IgD-negative memory B cell (primary cell): ENCODE results near the gene MSH3. TPM values are rescaled to one million over a fixed set of nuclear protein-coding genes. Genes with fewer than 3 reads are reported as not detected.
"Not testable (repeated sequence)": the region's sequence is repeated elsewhere in the genome, so short reads cannot be mapped to it uniquely, and the experiment has no call there.

Experiments
- H3K27ac Mint-ChIP-seq, 3 donors: one replicate each; pipeline ENCODE4 v1.8.0; 2020 to 2022; ENCODE audit warnings: mild to moderate bottlenecking in 3 of 3, mixed read lengths in 3 of 3, moderate library complexity in 1 of 3
- H3K27me3 Mint-ChIP-seq: one replicate; pipeline ENCODE4 v1.8.0; 2021; ENCODE audit warnings: mixed read lengths
- H3K36me3 Mint-ChIP-seq: one replicate; pipeline ENCODE4 v1.8.0; 2020; ENCODE audit warnings: mild to moderate bottlenecking, mixed read lengths
- H3K4me1 Mint-ChIP-seq, 3 donors: one replicate each; pipeline ENCODE4 v1.8.0; 2020 to 2022; ENCODE audit warnings: mixed read lengths in 3 of 3, mild to moderate bottlenecking in 1 of 3
- H3K4me3 Mint-ChIP-seq, 4 donors: one replicate each; pipeline ENCODE4 v1.8.0; 2020 to 2022; ENCODE audit warnings: mild to moderate bottlenecking in 4 of 4, mixed read lengths in 4 of 4, moderate library complexity in 3 of 4
- H3K9me3 Mint-ChIP-seq, 3 donors: one replicate each; pipeline ENCODE4 v1.8.0; 2020 to 2021; ENCODE audit warnings: mixed read lengths in 3 of 3, mild to moderate bottlenecking in 1 of 3
- polyA plus RNA-seq: library from polyadenylated mRNA; unstranded; fragments of 300-500 nt; fragmentation: Illumina TruSeq; gene quantifications from one replicate; pipeline ENCODE4 v1.2.3, GENCODE V29; 2021

MSH3 gene
- polyA plus RNA-seq, 1 donor from 2014 or later: 11.7 TPM

GRCh38 chr5:80762573-80762972, 108.1 kb downstream of the MSH3 start:
- Mint-ChIP-seq H3K27ac (no peak overlapping the region), H3K27me3 (no peaks in the 10 kb centered on the region), H3K9me3 (no peaks in the 10 kb centered on the region), H3K36me3 (peaks cover 14% of the 10 kb centered on the region), H3K4me3 (no peak overlapping the region), H3K4me1 (peaks cover 0 to 3% (median 0%) of the 10 kb centered on the region in 3 donors)

- H3K4me1 Mint-ChIP-seq: peaks cover 0 to 3% (median 0%) of the 10 kb centered on the region in 3 donors
- H3K27me3 Mint-ChIP-seq: no peaks in the 10 kb centered on the region
- H3K9me3 Mint-ChIP-seq: no peaks in the 10 kb centered on the region
- no peak overlapping the region for H3K4me3 Mint-ChIP-seq
- peaks cover 11% of the 10 kb centered on the region for H3K36me3 Mint-ChIP-seq
- H3K27ac Mint-ChIP-seq: no peak overlapping the region
Observed at GRCh38 chr5:80763211-80763610, 108.8 kb downstream of the MSH3 start.

- H3K27ac Mint-ChIP-seq: no peak overlapping the region
- peaks cover 0 to 3% (median 0%) of the 10 kb centered on the region in 3 donors for H3K4me1 Mint-ChIP-seq
- H3K36me3 Mint-ChIP-seq: peaks cover 9% of the 10 kb centered on the region
- no peaks in the 10 kb centered on the region for H3K9me3 Mint-ChIP-seq
- no peak overlapping the region for H3K4me3 Mint-ChIP-seq
- H3K27me3 Mint-ChIP-seq: no peaks in the 10 kb centered on the region
Observed at GRCh38 chr5:80763873-80764647, 109.6 kb downstream of the MSH3 start.

- Mint-ChIP-seq H3K36me3 (peaks cover 9% of the 10 kb centered on the region), H3K27me3 (no peaks in the 10 kb centered on the region), H3K9me3 (no peaks in the 10 kb centered on the region), H3K27ac (no peak overlapping the region), H3K4me1 (no peaks in the 10 kb centered on the region), H3K4me3 (no peak overlapping the region)
Observed at GRCh38 chr5:80764786-80765185, 110.3 kb downstream of the MSH3 start.

GRCh38 chr5:80777347-80778287, 123.2 kb downstream of the MSH3 start:
- Mint-ChIP-seq H3K4me1 (no peaks in the 10 kb centered on the region), H3K4me3 (no peak overlapping the region), H3K36me3 (peaks cover 25% of the 10 kb centered on the region), H3K27ac (no peak overlapping the region), H3K9me3 (peaks cover 0 to 2% (median 0%) of the 10 kb centered on the region in 3 donors), H3K27me3 (no peaks in the 10 kb centered on the region)

- Mint-ChIP-seq H3K36me3 (peaks cover 22% of the 10 kb centered on the region), H3K9me3 (no peaks in the 10 kb centered on the region), H3K27ac (no peak overlapping the region), H3K27me3 (no peaks in the 10 kb centered on the region), H3K4me3 (no peak overlapping the region), H3K4me1 (no peaks in the 10 kb centered on the region)
Observed at GRCh38 chr5:80780024-80780423, 125.6 kb downstream of the MSH3 start.

GRCh38 chr5:80780761-80781285, 126.4 kb downstream of the MSH3 start:
- H3K36me3 Mint-ChIP-seq: peaks cover 25% of the 10 kb centered on the region
- no peaks in the 10 kb centered on the region for H3K27me3 Mint-ChIP-seq
- H3K4me1 Mint-ChIP-seq: no peaks in the 10 kb centered on the region

GRCh38 chr5:80781356-80781755, 126.9 kb downstream of the MSH3 start:
- H3K27me3 Mint-ChIP-seq: no peaks in the 10 kb centered on the region
- no peak overlapping the region for H3K4me3 Mint-ChIP-seq
- H3K27ac Mint-ChIP-seq: no peak overlapping the region
- H3K36me3 Mint-ChIP-seq: peaks cover 26% of the 10 kb centered on the region
- H3K4me1 Mint-ChIP-seq: no peaks in the 10 kb centered on the region
- no peaks in the 10 kb centered on the region for H3K9me3 Mint-ChIP-seq

More at GRCh38 chr5:80780761-80781285, 126.4 kb downstream of the MSH3 start:
- Mint-ChIP-seq H3K9me3 (no peaks in the 10 kb centered on the region), H3K27ac (no peak overlapping the region), H3K4me3 (no peak overlapping the region)

- Mint-ChIP-seq H3K4me1 (no peaks in the 10 kb centered on the region), H3K27me3 (no peaks in the 10 kb centered on the region), H3K36me3 (peaks cover 23% of the 10 kb centered on the region), H3K27ac (no peak overlapping the region), H3K4me3 (no peak overlapping the region), H3K9me3 (no peaks in the 10 kb centered on the region)
Observed at GRCh38 chr5:80782626-80783025, 128.2 kb downstream of the MSH3 start.

GRCh38 chr5:80783751-80784150, 129.3 kb downstream of the MSH3 start:
- H3K27ac Mint-ChIP-seq, H3K4me1 Mint-ChIP-seq, H3K9me3 Mint-ChIP-seq, H3K27me3 Mint-ChIP-seq, H3K4me3 Mint-ChIP-seq: not testable (repeated sequence)
- H3K36me3 Mint-ChIP-seq: peaks cover 20% of the 10 kb centered on the region

- Mint-ChIP-seq H3K27me3 (no peaks in the 10 kb centered on the region), H3K36me3 (peaks cover 18% of the 10 kb centered on the region), H3K9me3 (no peaks in the 10 kb centered on the region), H3K4me3 (no peak overlapping the region), H3K4me1 (no peaks in the 10 kb centered on the region), H3K27ac (no peak overlapping the region)
Observed at GRCh38 chr5:80784451-80784850, 130.0 kb downstream of the MSH3 start.

GRCh38 chr5:80789319-80790016, 135.0 kb downstream of the MSH3 start:
- H3K36me3 Mint-ChIP-seq, H3K27me3 Mint-ChIP-seq, H3K4me3 Mint-ChIP-seq, H3K27ac Mint-ChIP-seq, H3K9me3 Mint-ChIP-seq, H3K4me1 Mint-ChIP-seq: not testable (repeated sequence)

- H3K4me3 Mint-ChIP-seq: no peak overlapping the region
- H3K36me3 Mint-ChIP-seq: peaks cover 3% of the 10 kb centered on the region
- H3K27me3 Mint-ChIP-seq: no peaks in the 10 kb centered on the region
- H3K9me3 Mint-ChIP-seq: no peaks in the 10 kb centered on the region
- no peak overlapping the region for H3K27ac Mint-ChIP-seq
- H3K4me1 Mint-ChIP-seq: no peaks in the 10 kb centered on the region
Observed at GRCh38 chr5:80790698-80791097, 136.2 kb downstream of the MSH3 start.

- H3K4me3 Mint-ChIP-seq: no peak overlapping the region
- no peaks in the 10 kb centered on the region for H3K27me3 Mint-ChIP-seq
- no peak overlapping the region for H3K27ac Mint-ChIP-seq
- H3K9me3 Mint-ChIP-seq: no peaks in the 10 kb centered on the region
- peaks cover 2% of the 10 kb centered on the region for H3K36me3 Mint-ChIP-seq
- peaks cover 0 to 2% (median 0%) of the 10 kb centered on the region in 3 donors for H3K4me1 Mint-ChIP-seq
Observed at GRCh38 chr5:80793354-80793753, 138.9 kb downstream of the MSH3 start.

- Mint-ChIP-seq H3K9me3 (peaks cover 0 to 3% (median 0%) of the 10 kb centered on the region in 3 donors), H3K27me3 (no peaks in the 10 kb centered on the region), H3K27ac (no peak overlapping the region), H3K36me3 (peaks cover 11% of the 10 kb centered on the region), H3K4me1 (peaks cover 0 to 2% (median 0%) of the 10 kb centered on the region in 3 donors), H3K4me3 (no peak overlapping the region)
Observed at GRCh38 chr5:80796846-80797245, 142.4 kb downstream of the MSH3 start.
